GM21619 (cell line): ENCODE results near the gene ITGA3.

ENCODE experiments used
- ATAC-seq: cut with Tn5 transposase; IDR thresholded peaks from one replicate; pipeline ENCODE4 v1.9.1; 2021; ENCODE audit not compliant: unreplicated experiment

The ITGA3 gene

GRCh38 chr17:50066995-50067394 is 11.1 kb downstream of the ITGA3 start:
- no peak for ATAC-seq

- no peak for ATAC-seq
Observed at GRCh38 chr17:50067996-50068395, 12.1 kb downstream of the ITGA3 start.

- ATAC-seq = no peak
Observed at GRCh38 chr17:50070908-50071680, 15.2 kb downstream of the ITGA3 start.

GRCh38 chr17:50071692-50072091 is 15.8 kb downstream of the ITGA3 start:
- ATAC-seq = no peak

GRCh38 chr17:50072130-50072529 is 16.2 kb downstream of the ITGA3 start:
- no peak for ATAC-seq

GRCh38 chr17:50072925-50073324 is 17.0 kb downstream of the ITGA3 start:
- no peak for ATAC-seq

GRCh38 chr17:50074227-50074626 is 18.3 kb downstream of the ITGA3 start:
- ATAC-seq = no peak

- ATAC-seq = no peak
Observed at GRCh38 chr17:50075446-50076032, 19.6 kb downstream of the ITGA3 start.

- no peak for ATAC-seq
Observed at GRCh38 chr17:50076221-50076590, 20.3 kb downstream of the ITGA3 start.

GRCh38 chr17:50076591-50077235 is 20.8 kb downstream of the ITGA3 start:
- ATAC-seq = no peak

- no peak for ATAC-seq
Observed at GRCh38 chr17:50078430-50078829, 22.5 kb downstream of the ITGA3 start.

GRCh38 chr17:50079334-50080095 is 23.6 kb downstream of the ITGA3 start:
- ATAC-seq = no peak

GRCh38 chr17:50080096-50080480 is 24.2 kb downstream of the ITGA3 start:
- no peak for ATAC-seq

GRCh38 chr17:50080827-50081226 is 24.9 kb downstream of the ITGA3 start:
- no peak for ATAC-seq

GRCh38 chr17:50081757-50082156 is 25.8 kb downstream of the ITGA3 start:
- ATAC-seq = no peak

GRCh38 chr17:50087246-50087911 is 31.5 kb downstream of the ITGA3 start:
- peak; percentile 61 for ATAC-seq

GRCh38 chr17:50087912-50088405 is 32.0 kb downstream of the ITGA3 start:
- ATAC-seq = no peak

GRCh38 chr17:50088952-50089825 is 33.3 kb downstream of the ITGA3 start:
- no peak for ATAC-seq

GRCh38 chr17:50090071-50090470 is 34.2 kb downstream of the ITGA3 start:
- ATAC-seq = no peak
